HG02798 (cell line): ENCODE results near the gene LRRC51.

Experiments
- ATAC-seq: cut with Tn5 transposase; IDR thresholded peaks from one replicate; pipeline ENCODE4 v1.9.1; 2021; ENCODE audit warnings: mild to moderate bottlenecking; ENCODE audit not compliant: unreplicated experiment, poor library complexity

The LRRC51 gene

DNA sequence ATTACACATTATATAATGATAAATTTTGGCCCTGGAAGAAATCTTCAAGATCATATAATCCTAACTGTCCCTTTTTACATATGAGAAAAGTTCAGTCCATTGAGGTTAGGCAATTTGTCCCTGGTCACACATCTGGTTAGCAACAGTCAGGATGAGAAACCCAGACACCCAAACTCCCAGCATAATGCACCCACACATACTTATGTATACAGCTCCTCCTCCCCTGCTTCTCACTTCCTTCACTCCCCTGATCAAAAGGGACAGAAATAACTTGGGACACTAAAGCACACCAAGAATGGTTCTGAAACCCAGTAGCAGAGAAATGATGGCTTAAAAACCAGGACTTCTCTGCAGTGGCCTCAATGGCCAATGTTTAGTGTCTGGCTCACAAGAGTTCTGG lies 11.4 kb upstream of the LRRC51 start:
- ATAC-seq: peak; percentile 38

DNA sequence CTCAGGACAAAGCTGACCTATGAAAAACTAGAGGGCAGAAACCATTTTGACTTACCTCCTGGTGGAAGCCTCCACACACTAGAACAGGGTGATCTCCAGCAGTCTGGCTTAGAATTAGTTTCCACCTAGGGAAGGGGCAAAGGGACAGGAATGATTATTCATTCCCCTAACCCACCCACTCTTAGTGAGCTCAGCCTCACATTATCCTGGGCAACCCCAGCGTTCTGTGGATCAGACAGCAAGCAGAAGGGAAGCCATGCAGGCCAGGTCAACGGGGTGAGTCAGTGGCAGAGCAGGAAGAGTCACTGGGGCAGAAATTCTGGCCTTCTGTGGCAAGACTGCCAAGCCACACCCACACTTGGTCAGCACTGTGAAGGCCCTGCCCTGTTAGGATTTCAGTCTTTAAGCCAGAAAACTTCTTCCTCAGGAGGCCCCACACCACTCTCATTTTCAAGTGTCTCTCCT lies 10.8 kb upstream of the LRRC51 start:
- ATAC-seq: peak; percentile 67

GRCh38 chr11:72070491-72070890 lies 10.2 kb upstream of the LRRC51 start:
- ATAC-seq: no peak

DNA sequence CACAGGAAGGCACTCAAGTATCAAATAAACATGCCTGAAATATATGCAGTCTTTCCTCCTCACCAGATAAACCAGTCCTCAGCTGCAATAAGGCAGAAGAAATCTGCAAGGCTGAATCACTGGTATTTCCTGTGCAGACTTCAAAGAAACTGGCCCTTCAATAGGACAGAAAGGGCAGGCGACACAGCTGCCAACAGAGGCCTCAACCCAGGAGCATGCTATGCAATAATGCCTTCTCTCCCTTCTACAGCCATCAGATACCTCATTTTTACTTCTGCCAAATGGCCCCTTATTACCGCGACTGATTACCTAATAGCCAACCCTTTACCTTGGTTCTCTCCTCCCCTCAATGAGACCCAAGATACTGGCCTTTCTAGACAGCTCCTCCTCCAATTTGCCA lies 8.3 kb upstream of the LRRC51 start:
- ATAC-seq: no peak

- no peak for ATAC-seq
Observed at GRCh38 chr11:72075109-72075508, 5.5 kb upstream of the LRRC51 start.

DNA sequence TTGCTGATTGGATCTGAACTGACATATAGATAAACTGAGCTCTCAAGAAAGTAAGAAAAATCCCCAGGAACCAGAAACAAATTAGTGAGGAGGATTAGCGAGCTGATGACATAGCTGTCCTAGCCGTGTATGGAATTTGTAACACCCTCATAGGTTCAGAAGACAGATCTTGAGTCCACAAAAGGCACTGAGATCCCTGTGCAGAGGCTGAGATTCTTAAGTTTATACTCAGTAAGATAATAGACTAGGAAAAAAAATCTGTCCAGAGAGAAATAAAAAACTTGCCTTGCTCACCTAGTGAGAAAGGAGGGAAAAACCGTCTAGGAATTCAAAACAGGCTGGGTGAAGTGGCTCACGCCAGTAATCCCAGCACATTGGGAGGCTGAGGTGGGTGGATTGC lies 4.9 kb upstream of the LRRC51 start:
- ATAC-seq: no peak

DNA sequence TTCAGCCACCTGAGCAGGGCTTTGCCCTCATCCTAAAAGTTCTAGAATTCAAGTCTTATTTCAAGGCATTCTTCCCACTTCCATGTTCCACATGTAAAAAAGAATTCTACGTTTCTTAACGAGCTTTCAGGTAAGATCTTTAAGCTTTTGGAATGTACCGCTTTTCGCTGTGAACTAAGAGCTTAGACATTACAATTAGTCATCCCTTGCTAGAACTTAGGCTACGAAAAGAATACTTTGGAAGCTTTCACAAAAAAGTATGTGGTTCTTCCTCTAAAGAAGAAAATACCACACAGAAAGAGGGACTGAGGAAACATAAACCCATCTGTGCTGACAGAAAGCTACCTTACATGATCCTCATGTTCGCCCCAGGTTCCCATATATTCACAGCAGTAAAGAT lies 2.2 kb upstream of the LRRC51 start:
- ATAC-seq: no peak

GRCh38 chr11:72079819-72080325 lies 778 bp upstream of the LRRC51 start:
- ATAC-seq: no peak

GRCh38 chr11:72081184-72081644 lies 564 bp downstream of the LRRC51 start:
- no peak for ATAC-seq

DNA sequence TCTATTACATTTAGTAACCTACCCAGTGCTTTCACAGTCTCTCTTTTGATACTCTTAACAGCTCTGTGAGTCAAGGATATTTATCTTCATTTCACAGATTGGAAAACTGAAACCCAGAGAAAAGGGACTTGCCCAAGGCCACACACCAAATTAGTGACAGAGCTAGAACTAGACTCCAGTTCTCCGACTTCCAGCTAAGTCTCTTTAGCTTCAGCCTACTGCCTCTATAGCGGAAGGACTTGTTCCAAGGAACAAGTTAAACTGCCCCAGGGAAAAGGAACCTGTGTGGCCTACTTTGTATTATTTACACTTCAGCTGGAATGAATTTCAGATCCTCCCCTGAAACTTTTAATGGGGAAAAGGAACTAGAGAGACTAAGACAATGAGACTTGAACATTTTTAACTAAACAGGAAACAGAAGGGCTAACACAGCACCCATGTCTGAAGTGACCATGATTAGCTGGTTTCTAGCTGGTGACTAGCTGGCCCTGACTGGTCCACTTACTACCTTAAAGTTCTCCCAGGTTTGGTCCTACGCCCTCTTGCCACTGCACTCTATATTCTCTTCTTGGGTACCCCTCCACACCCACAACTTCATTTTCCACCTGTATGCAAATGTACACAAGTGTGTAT lies 1.3 kb downstream of the LRRC51 start:
- ATAC-seq: no peak

DNA sequence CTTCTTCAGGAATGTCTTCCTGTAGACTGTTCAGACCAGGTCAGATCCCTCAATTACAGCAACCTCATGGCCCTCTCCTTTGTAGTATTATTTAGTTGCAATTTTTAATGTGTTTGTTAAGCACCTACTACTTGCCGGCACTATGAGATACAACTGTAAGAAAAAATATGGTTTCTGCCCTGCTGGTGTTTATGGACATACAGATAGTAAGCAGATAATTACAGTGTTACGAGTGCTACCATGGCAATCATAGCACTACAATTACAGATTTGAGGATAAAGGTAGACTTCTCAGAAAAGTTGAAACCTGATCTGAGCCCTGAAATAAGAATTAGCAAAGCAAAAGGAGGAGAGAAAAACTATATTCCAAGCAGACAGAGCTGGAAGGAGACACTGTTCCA lies 2.8 kb downstream of the LRRC51 start:
- ATAC-seq: no peak

DNA sequence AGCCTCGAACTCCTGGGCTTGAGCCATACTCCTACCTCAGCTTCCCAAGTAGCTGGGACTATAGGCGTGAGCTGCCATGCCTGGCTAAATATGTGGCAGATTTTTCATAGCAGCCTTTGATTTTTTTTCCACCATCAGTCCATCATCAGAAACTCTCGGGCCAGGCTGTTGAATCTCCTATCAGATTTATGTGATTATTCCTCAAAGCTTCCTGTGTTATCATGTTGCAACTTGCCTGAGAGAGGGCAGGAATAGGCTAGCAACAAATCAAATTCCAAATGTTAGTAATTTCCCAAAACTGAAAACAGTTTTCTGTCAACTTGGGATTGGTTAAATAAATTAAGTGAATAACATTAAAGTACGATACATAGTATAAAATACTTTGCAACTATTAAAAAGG lies 3.4 kb downstream of the LRRC51 start:
- no peak for ATAC-seq

- no peak for ATAC-seq
Observed at GRCh38 chr11:72084965-72085364, 4.3 kb downstream of the LRRC51 start.

GRCh38 chr11:72085621-72086351 lies 5.1 kb downstream of the LRRC51 start:
- no peak for ATAC-seq

- ATAC-seq: no peak
Observed at GRCh38 chr11:72088076-72088808, 7.6 kb downstream of the LRRC51 start.

- ATAC-seq: peak; percentile 61
Observed at GRCh38 chr11:72091292-72091691, 10.6 kb downstream of the LRRC51 start.

- ATAC-seq: no peak
Observed at GRCh38 chr11:72098741-72099140, 18.1 kb downstream of the LRRC51 start.

- ATAC-seq: no peak
Observed at GRCh38 chr11:72100009-72100408, 19.4 kb downstream of the LRRC51 start.

DNA sequence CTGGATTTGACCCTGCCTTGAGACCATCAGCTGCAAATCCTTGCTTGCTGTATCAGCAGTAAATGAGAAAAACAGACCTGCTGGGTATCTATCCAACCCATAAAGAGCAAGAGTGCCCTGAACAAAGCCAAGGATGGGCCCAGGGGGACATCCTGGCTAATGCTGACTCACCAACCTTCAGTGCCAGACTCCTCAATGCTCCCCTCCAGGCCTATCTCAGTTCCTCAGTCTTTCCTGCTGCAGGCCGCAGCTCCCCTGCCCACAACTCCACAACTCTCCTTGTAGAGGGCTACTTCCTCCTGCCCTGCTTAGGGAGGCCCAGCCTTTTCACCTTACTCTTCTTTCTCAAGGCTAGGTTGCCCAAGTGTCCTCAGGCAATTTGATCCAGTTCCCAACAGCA lies 19.8 kb downstream of the LRRC51 start:
- no peak for ATAC-seq

DNA sequence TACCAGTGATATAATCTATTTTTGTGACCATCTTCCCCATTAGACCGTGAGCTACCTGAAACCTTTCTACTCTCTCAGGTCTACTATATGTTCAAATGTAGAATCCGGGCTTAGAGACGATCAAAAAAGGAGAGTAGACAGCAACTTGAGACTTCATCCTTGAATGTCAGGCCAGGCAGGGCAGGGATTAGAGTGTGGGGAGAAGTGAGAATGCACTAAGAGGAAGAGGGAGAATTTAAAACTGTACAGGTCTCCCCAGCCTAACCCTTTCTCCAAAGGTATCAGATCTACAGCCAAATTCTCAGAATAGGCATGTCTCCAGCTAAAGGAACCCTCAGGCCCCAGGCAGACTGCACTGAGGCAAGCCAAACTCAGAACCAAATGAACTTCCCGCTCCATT lies 21.5 kb downstream of the LRRC51 start:
- no peak for ATAC-seq

- no peak for ATAC-seq
Observed at GRCh38 chr11:72102631-72102945, 21.9 kb downstream of the LRRC51 start.
